22Rv1 (cell line): ENCODE data around the gene FGR.
"Not testable (repeated sequence)": the region's sequence is repeated elsewhere in the genome, so short reads cannot be mapped to it uniquely, and the experiment has no call there.

Source experiments
- H3K27ac ChIP-seq: fragments of 450-650 bp; 2 replicates; pipeline ENCODE4 v1.5.1; 2017
- CTCF ChIP-seq: fragments of 450-650 bp; IDR thresholded peaks from 2 replicates; pipeline ENCODE4 v1.5.1; 2017; ENCODE audit warnings: mild to moderate bottlenecking
- ZFX ChIP-seq: fragments of 450-650 bp; IDR thresholded peaks from 2 replicates; pipeline ENCODE4 v1.6.1; 2017; ENCODE audit warnings: antibody characterized with exemption, borderline replicate concordance

FGR gene

DNA sequence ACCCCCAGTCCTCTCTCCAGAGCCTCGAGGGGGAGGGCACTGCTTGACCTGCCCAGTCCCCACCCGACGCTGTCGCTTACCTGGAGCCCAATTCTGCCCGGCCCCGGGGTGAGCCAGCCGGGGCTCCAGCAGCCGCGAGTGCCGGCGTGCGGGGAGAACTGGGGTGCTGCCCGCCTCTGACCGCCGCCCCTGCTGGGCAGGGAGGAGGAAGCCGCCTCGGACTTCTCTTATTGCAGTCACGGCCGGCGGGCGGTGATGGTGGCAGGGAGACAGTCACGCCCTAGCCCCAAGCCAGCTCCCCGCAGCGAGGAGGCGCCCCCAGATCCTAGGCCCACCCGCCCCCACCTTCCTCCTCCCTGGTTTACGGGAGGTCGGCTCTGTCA, at the start of gene FGR:
FGR (minus strand) TSS at position 201 of the 383 bp plus-strand sequence. CDS start 11,269 bp downstream, outside the sequence.
- no peak for TF ChIP-seq CTCF
- no peak for TF ChIP-seq ZFX
- no peak within 1 kb of the TSS for H3K27ac ChIP-seq

- no peak overlapping the region for H3K27ac ChIP-seq
- TF ChIP-seq ZFX (no peak), CTCF (no peak)
Measured at GRCh38 chr1:27684176-27684575, 49.2 kb upstream of the FGR start.

DNA sequence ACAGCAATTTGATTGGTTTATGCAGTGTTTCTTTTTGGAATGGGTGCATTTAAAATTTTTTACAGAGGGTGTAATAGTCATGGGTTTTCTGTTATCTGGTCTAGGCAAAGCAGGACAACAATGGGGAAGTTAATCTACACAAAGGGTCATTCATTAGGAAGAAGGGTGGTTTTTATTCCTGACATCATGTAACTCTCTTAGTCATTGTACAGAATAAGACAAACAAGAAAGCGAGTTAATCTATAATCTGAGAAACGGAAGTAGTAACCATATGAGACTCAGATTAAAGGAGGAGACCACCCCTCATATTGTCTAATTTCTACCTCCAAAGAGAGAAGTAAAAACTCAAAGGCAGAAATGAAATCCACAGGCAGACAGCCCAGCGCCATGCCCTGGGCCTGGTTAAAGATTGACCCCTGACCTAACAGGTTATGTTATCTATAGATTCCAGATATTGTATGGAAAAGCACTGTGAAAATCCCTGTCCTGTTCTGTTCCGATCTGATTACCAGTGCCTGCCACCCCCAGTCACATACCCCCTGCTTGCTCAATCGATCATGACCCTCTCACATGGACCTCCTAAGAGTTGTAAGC, 47.5 kb upstream of the FGR start:
- H3K27ac ChIP-seq, result no peak overlapping the region
- TF ChIP-seq ZFX (no peak), CTCF (no peak)

- H3K27ac ChIP-seq, result not testable (repeated sequence)
Measured at GRCh38 chr1:27681580-27681979, 46.6 kb upstream of the FGR start.

DNA sequence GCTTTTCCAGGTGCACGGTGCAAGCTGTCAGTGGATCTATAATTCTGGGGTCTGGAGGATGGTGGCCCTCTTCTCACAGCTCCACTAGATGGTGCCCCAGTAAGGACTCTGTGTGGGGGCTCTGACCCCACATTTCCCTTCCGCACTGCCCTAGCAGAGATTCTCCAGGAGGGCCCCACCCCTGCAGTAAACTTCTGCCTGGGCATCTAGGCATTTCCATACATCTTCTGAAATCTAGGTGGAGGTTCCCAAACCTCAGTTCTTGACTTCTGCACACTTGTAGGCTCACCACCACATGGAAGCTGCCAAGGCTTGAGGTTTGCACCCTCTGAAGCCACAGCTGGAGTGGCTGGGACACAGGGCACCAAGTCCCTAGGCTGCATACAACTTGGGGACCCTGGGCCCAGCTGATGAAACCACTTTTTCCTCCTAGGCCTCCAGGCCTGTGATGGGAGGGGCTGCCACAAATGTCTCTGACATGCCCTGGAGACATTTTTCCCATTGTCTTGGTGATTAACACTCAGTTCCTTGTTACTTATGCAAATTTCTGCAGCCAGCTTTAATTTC, 45.3 kb upstream of the FGR start:
- not testable (repeated sequence) for H3K27ac ChIP-seq

- no peak for TF ChIP-seq CTCF
- TF ChIP-seq ZFX, result no peak
- H3K27ac ChIP-seq, result no peak overlapping the region
Measured at GRCh38 chr1:27678747-27679146, 43.8 kb upstream of the FGR start.

DNA sequence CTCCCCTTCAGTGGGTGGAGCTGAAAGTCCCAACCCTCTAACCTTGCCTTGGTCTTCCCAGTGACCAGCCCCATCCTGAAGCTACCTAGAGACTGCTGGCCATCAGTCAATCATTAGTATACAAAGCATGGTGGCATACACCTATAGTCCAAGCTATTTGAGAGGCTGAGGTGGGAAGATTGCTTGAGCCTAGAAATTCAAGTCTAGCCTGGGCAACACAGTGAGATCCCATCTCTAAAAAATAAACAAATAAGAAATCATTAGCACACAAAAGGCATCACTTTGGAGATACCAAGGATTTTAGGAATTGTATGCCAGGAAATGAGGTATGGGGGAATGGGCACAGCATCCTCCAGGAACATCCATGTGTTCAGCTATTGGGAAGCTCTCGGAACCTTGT, 41.4 kb upstream of the FGR start:
- no peak for TF ChIP-seq ZFX
- no peak for TF ChIP-seq CTCF
- H3K27ac ChIP-seq, result no peak overlapping the region

DNA sequence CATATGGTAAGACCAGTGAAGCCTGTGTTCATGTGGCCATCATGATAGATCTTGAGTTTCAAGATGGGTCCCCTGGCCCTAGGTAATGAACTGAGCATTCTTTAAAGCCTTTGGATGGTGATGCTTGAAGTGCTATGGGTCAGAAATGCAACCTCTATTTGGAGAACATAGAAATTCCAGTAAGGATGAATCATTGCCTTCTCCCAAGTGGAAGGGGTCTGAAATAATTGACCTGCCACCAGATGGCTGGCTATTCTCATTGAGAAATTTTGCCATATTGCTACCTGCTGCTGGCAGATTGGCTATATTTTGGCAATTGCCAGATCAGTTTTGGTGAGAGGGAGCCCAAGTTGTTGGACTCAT, 37.7 kb upstream of the FGR start:
- peak overlapping the region; percentile 71 for H3K27ac ChIP-seq
- no peak for TF ChIP-seq CTCF
- no peak for TF ChIP-seq ZFX
